Measurements from ENCODE around the gene FBN2.

The FBN2 gene

DNA sequence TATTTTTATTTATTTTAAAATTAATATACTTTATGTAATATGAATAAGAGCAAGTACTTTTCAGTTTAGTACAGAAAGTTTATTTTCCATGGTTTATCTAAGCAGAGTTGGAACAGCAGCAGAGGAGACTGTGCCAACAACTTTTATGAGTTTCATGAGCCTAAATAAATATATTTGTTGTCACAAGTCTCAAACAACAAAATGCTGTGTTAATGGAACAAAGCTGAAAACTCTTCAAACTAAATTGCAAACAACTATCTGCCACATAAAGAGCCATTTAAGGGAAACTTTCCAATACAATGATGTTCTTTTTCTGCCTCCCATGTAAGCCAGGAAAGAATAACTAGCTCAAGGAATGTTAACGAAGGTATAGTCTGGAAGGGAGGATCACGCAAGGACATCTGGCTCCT, 96.1 kb downstream of the FBN2 start:
- Histone ChIP-seq H3K4me1 (ENCODE audit: control insufficient read depth, insufficient read depth, low read length) (peaks cover 5% of the 10 kb centered on the region), H3K27me3 (ENCODE audit: control insufficient read depth, insufficient read depth, low read length) (no peaks in the 10 kb centered on the region), H3K9me3 (replicated peaks; ENCODE audit: low read length) (no peaks in the 10 kb centered on the region), H3K9ac (ENCODE audit: low read depth, low read length) (no peak overlapping the region), H3K36me3 (ENCODE audit: insufficient read depth, low read length) (peaks cover 4% of the 10 kb centered on the region), H3K4me3 (ENCODE audit: low read length) (no peak overlapping the region), H3K4me2 (ENCODE audit: low read length) (no peak overlapping the region)

GRCh38 chr5:128441165-128441564, 96.9 kb downstream of the FBN2 start:
- H3K36me3 ChIP-seq (ENCODE audit: insufficient read depth, low read length) = peaks cover 3% of the 10 kb centered on the region
- no peak overlapping the region for H3K4me3 ChIP-seq (ENCODE audit: low read length)
- no peak overlapping the region for H3K4me2 ChIP-seq (ENCODE audit: low read length)
- no peak overlapping the region for H3K9ac ChIP-seq (ENCODE audit: low read depth, low read length)
- peaks cover 10% of the 10 kb centered on the region for H3K4me1 ChIP-seq (ENCODE audit: control insufficient read depth, insufficient read depth, low read length)
- H3K27me3 ChIP-seq (ENCODE audit: control insufficient read depth, insufficient read depth, low read length) = no peaks in the 10 kb centered on the region
- no peaks in the 10 kb centered on the region for H3K9me3 ChIP-seq (replicated peaks; ENCODE audit: low read length)

DNA sequence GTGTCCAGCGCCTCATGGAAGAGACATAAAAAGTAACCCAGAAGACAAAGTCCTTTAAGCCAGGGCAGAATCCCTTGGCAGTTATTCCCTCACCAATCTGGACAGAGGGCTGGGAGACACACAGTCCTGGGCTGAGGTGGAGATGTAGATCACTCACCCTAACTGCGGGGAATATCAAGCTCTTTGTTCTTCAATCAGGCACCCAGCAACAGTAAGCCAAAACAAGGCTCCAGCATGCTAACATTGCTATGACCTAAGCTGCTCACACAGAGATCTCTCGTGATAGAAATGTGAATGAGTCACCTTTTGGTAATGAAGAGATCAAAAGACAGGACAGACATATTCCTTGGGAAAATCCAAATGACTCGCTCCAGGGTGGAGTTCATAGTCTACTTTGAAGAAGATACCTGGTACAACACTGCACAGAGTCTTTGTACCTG, 101.3 kb downstream of the FBN2 start:
- Histone ChIP-seq H3K4me2 (ENCODE audit: low read length) (no peak overlapping the region), H3K9me3 (replicated peaks; ENCODE audit: low read length) (no peaks in the 10 kb centered on the region), H3K4me3 (ENCODE audit: low read length) (no peak overlapping the region), H3K36me3 (ENCODE audit: insufficient read depth, low read length) (peaks cover 7% of the 10 kb centered on the region), H3K9ac (ENCODE audit: low read depth, low read length) (no peak overlapping the region), H3K27me3 (ENCODE audit: control insufficient read depth, insufficient read depth, low read length) (no peaks in the 10 kb centered on the region), H3K4me1 (ENCODE audit: control insufficient read depth, insufficient read depth, low read length) (peaks cover 10% of the 10 kb centered on the region)

- Histone ChIP-seq H3K27me3 (ENCODE audit: control insufficient read depth, insufficient read depth, low read length) (no peaks in the 10 kb centered on the region), H3K4me3 (ENCODE audit: low read length) (no peak overlapping the region), H3K4me2 (ENCODE audit: low read length) (no peak overlapping the region), H3K36me3 (ENCODE audit: insufficient read depth, low read length) (peaks cover 7% of the 10 kb centered on the region), H3K9me3 (replicated peaks; ENCODE audit: low read length) (no peaks in the 10 kb centered on the region), H3K4me1 (ENCODE audit: control insufficient read depth, insufficient read depth, low read length) (peaks cover 10% of the 10 kb centered on the region), H3K9ac (ENCODE audit: low read depth, low read length) (no peak overlapping the region)
Measured at GRCh38 chr5:128435861-128436260, 102.2 kb downstream of the FBN2 start.

- H3K27me3 ChIP-seq (ENCODE audit: control insufficient read depth, insufficient read depth, low read length) = no peaks in the 10 kb centered on the region
- no peak overlapping the region for H3K4me3 ChIP-seq (ENCODE audit: low read length)
- no peak overlapping the region for H3K4me2 ChIP-seq (ENCODE audit: low read length)
- no peaks in the 10 kb centered on the region for H3K9me3 ChIP-seq (replicated peaks; ENCODE audit: low read length)
- peaks cover 7% of the 10 kb centered on the region for H3K36me3 ChIP-seq (ENCODE audit: insufficient read depth, low read length)
- H3K9ac ChIP-seq (ENCODE audit: low read depth, low read length) = no peak overlapping the region
- peaks cover 10% of the 10 kb centered on the region for H3K4me1 ChIP-seq (ENCODE audit: control insufficient read depth, insufficient read depth, low read length)
Measured at GRCh38 chr5:128434993-128435392, 103.1 kb downstream of the FBN2 start.

DNA sequence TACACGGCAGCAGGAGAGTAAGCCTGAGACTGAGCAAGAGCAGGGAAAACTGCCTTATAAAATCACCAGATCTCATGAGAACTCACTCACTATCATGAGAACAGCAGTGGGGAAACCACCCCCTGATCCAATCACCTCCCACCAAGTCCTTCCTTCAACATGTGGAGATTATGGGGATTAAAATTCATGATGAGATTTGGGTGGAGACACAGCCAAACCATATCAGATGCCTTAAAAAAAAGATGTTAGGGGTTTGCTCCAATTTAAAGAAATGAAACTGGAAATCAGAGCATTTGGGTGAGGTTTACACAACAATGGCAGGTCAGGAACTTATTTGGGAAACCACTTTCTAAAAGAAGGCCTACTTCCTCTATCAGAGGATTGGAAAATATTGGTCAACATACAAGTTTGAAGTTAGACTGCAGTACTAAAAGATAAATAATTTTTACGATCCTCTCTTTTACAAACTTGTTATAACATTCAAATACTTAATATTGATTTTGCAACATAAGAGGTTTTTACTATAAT, 105.1 kb downstream of the FBN2 start:
- Histone ChIP-seq H3K4me2 (ENCODE audit: low read length) (no peak overlapping the region), H3K9me3 (replicated peaks; ENCODE audit: low read length) (no peaks in the 10 kb centered on the region), H3K27me3 (ENCODE audit: control insufficient read depth, insufficient read depth, low read length) (no peaks in the 10 kb centered on the region), H3K9ac (ENCODE audit: low read depth, low read length) (no peak overlapping the region), H3K4me3 (ENCODE audit: low read length) (no peak overlapping the region), H3K4me1 (ENCODE audit: control insufficient read depth, insufficient read depth, low read length) (peaks cover 10% of the 10 kb centered on the region), H3K36me3 (ENCODE audit: insufficient read depth, low read length) (peaks cover 7% of the 10 kb centered on the region)

DNA sequence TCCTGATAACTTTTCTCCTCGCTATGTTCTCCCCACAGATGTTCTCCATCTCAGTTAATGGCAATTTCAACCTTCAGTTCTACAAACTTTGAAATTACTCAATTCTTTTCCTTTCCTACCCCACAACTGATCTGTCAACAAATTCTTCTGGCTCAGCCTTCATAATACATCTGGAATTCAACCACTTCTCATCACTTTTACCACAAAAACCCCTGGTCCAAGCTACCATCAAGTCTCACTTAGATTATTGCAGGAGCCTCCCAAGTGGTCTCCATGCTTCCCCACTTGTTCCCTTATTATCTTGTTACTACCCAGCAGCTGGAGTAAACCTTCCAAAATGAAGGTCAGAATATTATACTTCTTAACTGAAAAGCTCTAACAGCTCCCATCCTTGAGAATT, 110.1 kb downstream of the FBN2 start:
- Histone ChIP-seq H3K4me2 (ENCODE audit: low read length) (no peak overlapping the region), H3K36me3 (ENCODE audit: insufficient read depth, low read length) (peaks cover 6% of the 10 kb centered on the region), H3K4me3 (ENCODE audit: low read length) (no peak overlapping the region), H3K9ac (ENCODE audit: low read depth, low read length) (no peak overlapping the region), H3K4me1 (ENCODE audit: control insufficient read depth, insufficient read depth, low read length) (no peaks in the 10 kb centered on the region), H3K27me3 (ENCODE audit: control insufficient read depth, insufficient read depth, low read length) (no peaks in the 10 kb centered on the region), H3K9me3 (replicated peaks; ENCODE audit: low read length) (no peaks in the 10 kb centered on the region)

DNA sequence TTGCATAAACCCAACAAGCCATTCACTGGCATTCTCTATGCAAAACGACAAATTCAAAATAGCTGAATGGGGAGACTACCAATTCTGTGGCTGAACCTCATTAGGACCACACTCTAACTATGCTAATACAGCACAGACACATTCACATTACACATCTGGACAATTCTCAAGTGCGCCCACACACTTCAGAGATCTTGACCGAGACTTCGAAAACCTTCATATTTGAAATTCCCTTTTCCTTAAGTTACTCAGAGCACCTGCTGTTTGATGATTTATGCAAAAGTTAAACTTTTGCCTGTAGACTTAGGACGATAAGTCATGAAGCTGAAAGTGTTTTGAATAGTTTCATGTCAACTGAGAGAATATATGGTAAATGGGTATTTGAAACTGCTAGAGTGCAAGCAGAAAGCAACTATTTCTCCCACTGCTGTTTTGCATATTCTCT, 111.9 kb downstream of the FBN2 start:
- no peaks in the 10 kb centered on the region for H3K4me1 ChIP-seq (ENCODE audit: control insufficient read depth, insufficient read depth, low read length)
- peaks cover 6% of the 10 kb centered on the region for H3K36me3 ChIP-seq (ENCODE audit: insufficient read depth, low read length)
- H3K4me3 ChIP-seq (ENCODE audit: low read length) = no peak overlapping the region
- no peak overlapping the region for H3K9ac ChIP-seq (ENCODE audit: low read depth, low read length)
- no peaks in the 10 kb centered on the region for H3K9me3 ChIP-seq (replicated peaks; ENCODE audit: low read length)
- H3K4me2 ChIP-seq (ENCODE audit: low read length) = no peak overlapping the region
- no peaks in the 10 kb centered on the region for H3K27me3 ChIP-seq (ENCODE audit: control insufficient read depth, insufficient read depth, low read length)

- H3K4me3 ChIP-seq (ENCODE audit: low read length) = no peak overlapping the region
- H3K36me3 ChIP-seq (ENCODE audit: insufficient read depth, low read length) = peaks cover 10% of the 10 kb centered on the region
- H3K4me1 ChIP-seq (ENCODE audit: control insufficient read depth, insufficient read depth, low read length) = no peaks in the 10 kb centered on the region
- H3K9ac ChIP-seq (ENCODE audit: low read depth, low read length) = no peak overlapping the region
- H3K4me2 ChIP-seq (ENCODE audit: low read length) = no peak overlapping the region
- H3K9me3 ChIP-seq (replicated peaks; ENCODE audit: low read length) = no peaks in the 10 kb centered on the region
- H3K27me3 ChIP-seq (ENCODE audit: control insufficient read depth, insufficient read depth, low read length) = no peaks in the 10 kb centered on the region
Measured at GRCh38 chr5:128424646-128425045, 113.4 kb downstream of the FBN2 start.

GRCh38 chr5:128422612-128423011, 115.4 kb downstream of the FBN2 start:
- Histone ChIP-seq H3K36me3 (ENCODE audit: insufficient read depth, low read length) (peaks cover 10% of the 10 kb centered on the region), H3K4me2 (ENCODE audit: low read length) (no peak overlapping the region), H3K4me3 (ENCODE audit: low read length) (no peak overlapping the region)

DNA sequence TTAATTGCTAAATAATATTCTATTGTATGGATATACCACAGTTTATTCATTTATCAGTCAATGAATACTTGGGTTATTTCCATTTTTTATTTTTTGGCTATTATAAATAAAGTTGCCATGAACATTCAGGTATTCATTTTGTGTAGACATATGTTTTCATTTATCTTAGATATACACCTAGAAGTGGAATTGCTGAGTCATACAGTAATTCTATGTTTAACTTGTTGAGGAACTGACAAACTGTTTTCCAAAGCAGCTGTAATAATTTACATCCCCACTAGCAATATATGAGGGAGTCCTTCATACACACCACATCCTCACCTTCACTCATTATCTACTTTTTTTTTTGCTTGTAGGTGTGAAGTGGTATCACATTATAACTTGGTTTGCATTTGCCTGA, 123.6 kb downstream of the FBN2 start:
- Histone ChIP-seq H3K4me3 (ENCODE audit: low read length) (no peak overlapping the region), H3K9ac (ENCODE audit: low read depth, low read length) (no peak overlapping the region), H3K36me3 (ENCODE audit: insufficient read depth, low read length) (peaks cover 4% of the 10 kb centered on the region), H3K4me2 (ENCODE audit: low read length) (no peak overlapping the region), H3K4me1 (ENCODE audit: control insufficient read depth, insufficient read depth, low read length) (peaks cover 9% of the 10 kb centered on the region), H3K27me3 (ENCODE audit: control insufficient read depth, insufficient read depth, low read length) (no peaks in the 10 kb centered on the region), H3K9me3 (replicated peaks; ENCODE audit: low read length) (no peaks in the 10 kb centered on the region)

More at GRCh38 chr5:128422612-128423011, 115.4 kb downstream of the FBN2 start:
- no peak overlapping the region for H3K9ac ChIP-seq (ENCODE audit: low read depth, low read length)
- no peaks in the 10 kb centered on the region for H3K9me3 ChIP-seq (replicated peaks; ENCODE audit: low read length)
- no peaks in the 10 kb centered on the region for H3K27me3 ChIP-seq (ENCODE audit: control insufficient read depth, insufficient read depth, low read length)
- no peaks in the 10 kb centered on the region for H3K4me1 ChIP-seq (ENCODE audit: control insufficient read depth, insufficient read depth, low read length)

GRCh38 chr5:128413356-128413755, 124.7 kb downstream of the FBN2 start:
- Histone ChIP-seq H3K27me3 (ENCODE audit: control insufficient read depth, insufficient read depth, low read length) (no peaks in the 10 kb centered on the region), H3K4me2 (ENCODE audit: low read length) (peak overlapping the region; percentile 3), H3K9ac (ENCODE audit: low read depth, low read length) (no peak overlapping the region), H3K9me3 (replicated peaks; ENCODE audit: low read length) (no peaks in the 10 kb centered on the region), H3K36me3 (ENCODE audit: insufficient read depth, low read length) (peaks cover 4% of the 10 kb centered on the region), H3K4me1 (ENCODE audit: control insufficient read depth, insufficient read depth, low read length) (peaks cover 13% of the 10 kb centered on the region), H3K4me3 (ENCODE audit: low read length) (no peak overlapping the region)

Measured in skeletal muscle satellite cell (primary cell).